Central memory CD8-positive, alpha-beta T cell (primary cell): Measurements from ENCODE around the gene FARP2.

Experiments
- ATAC-seq: fragments of 150-1000 bp; cut with Tn5 transposase; replicated peaks from 2 replicates; pipeline ENCODE4 v1.10.0; 2022; ENCODE audit warnings: mild to moderate bottlenecking, moderate FRiP score, moderate number of reproducible peaks; ENCODE audit not compliant: poor library complexity, severe bottlenecking; ENCODE audit errors: extremely low read depth
- DNase-seq, 2 donors: peaks; one replicate each; pipeline ENCODE4 v3.0.0; 2021; ENCODE audit warnings: low spot score in 2 of 2
- H3K27ac Mint-ChIP-seq: one replicate; pipeline ENCODE4 v1.8.0; 2022; ENCODE audit warnings: low read depth, mild to moderate bottlenecking, moderate library complexity, mixed read lengths
- H3K27me3 Mint-ChIP-seq: one replicate; pipeline ENCODE4 v1.8.0; 2022; ENCODE audit warnings: mixed read lengths
- H3K36me3 Mint-ChIP-seq: one replicate; pipeline ENCODE4 v1.8.0; 2022; ENCODE audit warnings: mild to moderate bottlenecking, moderate library complexity, mixed read lengths; ENCODE audit not compliant: insufficient read depth
- H3K4me1 Mint-ChIP-seq: one replicate; pipeline ENCODE4 v1.8.0; 2022; ENCODE audit warnings: mixed read lengths
- H3K4me3 Mint-ChIP-seq: one replicate; pipeline ENCODE4 v1.8.0; 2022; ENCODE audit warnings: mild to moderate bottlenecking, moderate library complexity, mixed read lengths
- H3K9me3 Mint-ChIP-seq: one replicate; pipeline ENCODE4 v1.8.0; 2022; ENCODE audit warnings: mixed read lengths

Gene FARP2

GRCh38 chr2:241481687-241482086 lies 125.6 kb downstream of the FARP2 start:
- Mint-ChIP-seq H3K9me3 (no peaks in the 10 kb centered on the region), H3K27me3 (no peaks in the 10 kb centered on the region), H3K4me3 (no peak overlapping the region), H3K4me1 (no peaks in the 10 kb centered on the region), H3K36me3 (peaks cover 2% of the 10 kb centered on the region), H3K27ac (no peak overlapping the region)
- DNase-seq, result no peak
- ATAC-seq, result no peak

GRCh38 chr2:241482126-241482955 lies 126.3 kb downstream of the FARP2 start:
- ATAC-seq, result no peak
- H3K27ac Mint-ChIP-seq, result no peak overlapping the region
- H3K4me1 Mint-ChIP-seq, result no peaks in the 10 kb centered on the region
- no peaks in the 10 kb centered on the region for H3K9me3 Mint-ChIP-seq
- H3K4me3 Mint-ChIP-seq, result no peak overlapping the region
- DNase-seq, result no peak
- peaks cover 4% of the 10 kb centered on the region for H3K36me3 Mint-ChIP-seq
- no peaks in the 10 kb centered on the region for H3K27me3 Mint-ChIP-seq

GRCh38 chr2:241483305-241483704 lies 127.2 kb downstream of the FARP2 start:
- H3K9me3 Mint-ChIP-seq, result no peaks in the 10 kb centered on the region
- H3K4me3 Mint-ChIP-seq, result no peak overlapping the region
- peaks cover 4% of the 10 kb centered on the region for H3K36me3 Mint-ChIP-seq
- ATAC-seq, result no peak
- H3K27me3 Mint-ChIP-seq, result no peaks in the 10 kb centered on the region
- no peaks in the 10 kb centered on the region for H3K4me1 Mint-ChIP-seq
- DNase-seq, result no peak
- H3K27ac Mint-ChIP-seq, result no peak overlapping the region

DNA sequence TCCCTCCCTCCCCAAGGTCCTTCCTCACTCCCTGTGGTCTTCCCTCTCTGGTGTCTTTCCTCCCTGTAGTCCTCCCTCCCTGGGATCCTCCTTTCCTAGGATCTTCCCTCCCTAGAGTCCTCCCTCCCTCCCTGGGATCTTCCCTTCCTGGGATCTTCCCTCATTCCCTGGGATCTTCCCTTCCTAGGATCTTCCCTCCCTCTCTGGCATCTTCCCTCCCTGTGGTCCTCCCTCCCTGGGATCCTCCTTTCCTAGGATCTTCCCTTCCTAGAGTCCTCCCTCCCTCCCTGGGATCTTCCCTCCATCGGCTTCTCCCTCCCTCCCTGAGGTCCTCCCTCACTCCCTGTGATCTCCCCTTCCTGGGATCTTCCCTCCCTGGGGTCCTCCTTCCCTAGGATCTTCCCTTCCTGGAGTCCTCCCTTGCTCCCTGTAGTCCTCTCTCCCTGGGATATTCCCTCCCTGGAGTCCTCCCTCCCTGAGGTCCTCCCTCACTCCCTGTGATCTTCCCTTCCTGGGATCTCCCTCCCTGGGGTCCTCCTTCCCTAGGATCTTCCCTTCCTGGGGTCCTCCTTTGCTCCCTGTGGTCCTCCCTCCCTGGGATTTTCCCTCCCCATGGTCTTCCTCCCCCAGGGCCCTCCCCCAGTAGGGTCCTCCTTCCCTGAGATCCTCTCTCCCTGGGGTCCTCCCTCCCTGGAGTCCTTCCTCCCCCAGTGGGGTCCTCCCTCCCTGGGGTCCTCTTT lies 129.3 kb downstream of the FARP2 start:
- no peak for DNase-seq
- H3K27me3 Mint-ChIP-seq, result no peaks in the 10 kb centered on the region
- peaks cover 2% of the 10 kb centered on the region for H3K36me3 Mint-ChIP-seq

GRCh38 chr2:241489088-241489487 lies 133.0 kb downstream of the FARP2 start:
- Mint-ChIP-seq H3K27me3 (no peaks in the 10 kb centered on the region), H3K4me3 (no peak overlapping the region), H3K9me3 (no peaks in the 10 kb centered on the region), H3K4me1 (no peaks in the 10 kb centered on the region), H3K36me3 (peaks cover 2% of the 10 kb centered on the region), H3K27ac (no peak overlapping the region)
- DNase-seq, result no peak
- ATAC-seq, result no peak

More for the DNA sequence above, 129.3 kb downstream of the FARP2 start:
- Mint-ChIP-seq H3K9me3 (no peaks in the 10 kb centered on the region), H3K27ac (no peak overlapping the region), H3K4me1 (no peaks in the 10 kb centered on the region), H3K4me3 (no peak overlapping the region)
- no peak for ATAC-seq

- no peak overlapping the region for H3K27ac Mint-ChIP-seq
These were observed 133.9 kb downstream of the FARP2 start for GRCh38 chr2:241489733-241490680.

DNA sequence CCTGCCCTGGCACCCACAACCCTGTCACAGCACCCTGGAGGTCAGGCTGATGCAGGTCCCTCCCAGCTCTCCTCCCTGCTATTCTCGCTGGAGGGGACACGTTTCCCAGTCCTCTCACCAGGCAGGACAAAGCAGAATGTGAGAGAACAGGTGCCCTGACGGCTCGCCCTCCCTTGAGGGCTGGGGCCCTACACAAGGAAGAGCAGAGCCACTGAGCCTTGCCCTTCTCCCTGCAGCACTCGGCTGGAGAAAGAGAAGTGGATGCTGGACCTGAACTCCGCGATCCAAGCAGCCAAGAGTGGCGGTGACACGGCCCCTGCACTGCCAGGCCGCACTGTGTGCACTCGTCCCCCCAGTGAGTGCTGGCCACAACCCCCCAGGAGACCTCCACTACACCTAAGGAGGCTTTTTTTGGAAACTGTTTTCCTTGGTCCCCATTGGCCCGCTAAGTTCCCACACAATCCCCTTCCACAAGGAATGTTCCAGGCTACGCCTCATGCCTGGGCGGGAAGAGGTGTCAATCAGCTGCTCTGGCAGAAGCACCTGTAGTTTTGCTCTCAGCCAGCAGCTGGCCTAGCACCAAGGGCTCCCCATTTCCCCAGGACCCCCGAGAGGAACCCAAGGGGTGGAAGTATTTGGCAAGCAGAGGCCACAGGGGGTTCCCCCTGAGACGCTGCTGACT lies 134.9 kb downstream of the FARP2 start:
- DNase-seq (no peak), ATAC-seq (no peak)
- no peaks in the 10 kb centered on the region for H3K27me3 Mint-ChIP-seq
- no peaks in the 10 kb centered on the region for H3K4me1 Mint-ChIP-seq
- H3K4me3 Mint-ChIP-seq, result no peak overlapping the region
- peaks cover 5% of the 10 kb centered on the region for H3K36me3 Mint-ChIP-seq
- H3K9me3 Mint-ChIP-seq, result no peaks in the 10 kb centered on the region
- H3K27ac Mint-ChIP-seq, result peak overlapping the region; percentile 13

More at GRCh38 chr2:241489733-241490680, 133.9 kb downstream of the FARP2 start:
- H3K4me1 Mint-ChIP-seq, result no peaks in the 10 kb centered on the region
- ATAC-seq, result no peak
- H3K9me3 Mint-ChIP-seq, result no peaks in the 10 kb centered on the region
- peaks cover 5% of the 10 kb centered on the region for H3K36me3 Mint-ChIP-seq
- no peaks in the 10 kb centered on the region for H3K27me3 Mint-ChIP-seq
- H3K4me3 Mint-ChIP-seq, result no peak overlapping the region
- DNase-seq, result no peak

DNA sequence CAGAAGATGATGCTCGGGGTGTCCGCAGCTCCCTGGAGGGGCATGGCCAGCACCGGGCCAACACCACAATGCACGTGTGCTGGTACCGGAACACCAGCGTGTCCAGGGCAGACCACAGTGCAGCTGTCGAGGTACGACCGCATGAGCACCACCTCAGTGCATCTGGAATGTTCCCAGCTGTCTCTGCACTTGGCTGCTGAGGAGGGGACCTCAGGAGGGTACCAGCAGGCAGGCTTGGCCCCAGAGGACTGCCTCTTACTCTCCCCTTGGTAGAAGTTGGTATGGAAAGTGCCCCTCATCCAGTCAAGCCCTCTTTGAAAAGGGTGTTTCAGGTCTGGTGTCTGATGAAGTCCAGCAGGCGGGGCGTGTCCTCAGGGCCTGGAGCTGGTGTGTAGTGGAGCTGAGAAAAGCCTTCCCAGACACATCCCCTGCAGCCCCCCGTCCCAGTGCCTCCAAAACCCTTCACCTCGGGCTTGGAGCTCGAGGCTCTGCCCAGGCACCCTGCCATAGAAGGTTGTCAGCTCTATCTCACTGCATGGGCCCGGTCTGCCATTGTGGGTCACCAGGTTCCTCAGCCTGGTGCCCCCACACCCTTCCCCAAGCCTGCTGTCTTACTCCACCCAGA lies 135.6 kb downstream of the FARP2 start:
- peaks cover 5% of the 10 kb centered on the region for H3K36me3 Mint-ChIP-seq
- ATAC-seq (no peak), DNase-seq (no peak)
- H3K27me3 Mint-ChIP-seq, result no peaks in the 10 kb centered on the region
- H3K27ac Mint-ChIP-seq, result no peak overlapping the region
- H3K9me3 Mint-ChIP-seq, result no peaks in the 10 kb centered on the region
- H3K4me3 Mint-ChIP-seq, result no peak overlapping the region
- no peaks in the 10 kb centered on the region for H3K4me1 Mint-ChIP-seq

GRCh38 chr2:241492174-241492565 lies 136.1 kb downstream of the FARP2 start:
- no peaks in the 10 kb centered on the region for H3K27me3 Mint-ChIP-seq
- DNase-seq (no peak), ATAC-seq (no peak)
- H3K4me1 Mint-ChIP-seq, result no peaks in the 10 kb centered on the region
- no peak overlapping the region for H3K4me3 Mint-ChIP-seq
- H3K36me3 Mint-ChIP-seq, result peaks cover 3% of the 10 kb centered on the region
- no peak overlapping the region for H3K27ac Mint-ChIP-seq
- H3K9me3 Mint-ChIP-seq, result no peaks in the 10 kb centered on the region

DNA sequence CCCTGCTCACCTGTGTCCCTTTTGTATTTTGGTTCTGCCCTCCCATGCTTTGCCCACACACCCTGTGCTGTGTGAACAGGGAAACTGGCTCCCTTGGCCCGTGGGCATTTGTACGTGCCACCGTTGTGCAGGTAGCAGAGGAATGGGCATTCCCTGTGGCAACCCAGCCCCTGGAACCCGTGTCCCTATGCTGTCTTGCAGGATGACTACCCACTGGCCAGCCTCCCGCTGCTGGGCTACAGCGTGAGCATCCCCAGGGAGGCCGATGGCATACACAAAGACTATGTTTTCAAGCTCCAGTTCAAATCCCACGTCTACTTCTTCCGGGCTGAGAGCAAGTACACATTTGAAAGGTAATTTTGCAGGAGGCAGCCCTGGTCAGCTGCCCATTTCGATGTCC lies 137.0 kb downstream of the FARP2 start:
- Mint-ChIP-seq H3K27ac (no peak overlapping the region), H3K4me1 (no peaks in the 10 kb centered on the region)

DNA sequence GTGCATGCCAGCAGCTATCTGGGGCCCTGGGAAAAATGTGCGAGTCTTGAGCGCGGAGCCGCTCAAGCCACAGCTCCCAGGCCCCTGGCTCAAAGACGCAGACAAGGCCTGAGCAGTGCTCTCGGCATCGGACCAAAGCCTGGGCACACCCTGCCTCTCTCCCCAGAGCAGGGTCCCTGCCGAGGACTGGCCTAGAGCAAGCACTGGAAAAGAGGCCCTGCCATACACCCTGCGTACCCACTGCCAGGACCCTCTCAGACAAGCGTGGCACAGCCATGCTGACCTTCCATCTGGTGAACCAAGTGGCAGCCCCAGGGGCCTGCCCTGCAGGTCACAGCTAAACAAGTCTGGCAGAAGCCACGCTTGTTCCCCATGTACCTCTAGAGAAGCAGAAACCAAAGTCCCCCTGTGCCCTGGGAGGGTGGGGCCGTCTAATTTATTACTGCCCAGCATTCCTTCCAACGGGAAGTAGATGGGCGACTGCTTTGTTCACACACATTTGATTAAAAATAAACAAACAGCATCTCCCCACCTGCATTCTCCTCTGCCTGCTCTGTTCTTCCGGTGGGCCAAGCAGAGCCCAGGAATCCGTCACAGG lies 138.3 kb downstream of the FARP2 start:
- Mint-ChIP-seq H3K27me3 (no peaks in the 10 kb centered on the region), H3K36me3 (peaks cover 5% of the 10 kb centered on the region), H3K9me3 (no peaks in the 10 kb centered on the region), H3K27ac (no peak overlapping the region), H3K4me3 (no peak overlapping the region), H3K4me1 (no peaks in the 10 kb centered on the region)
- ATAC-seq (no peak), DNase-seq (no peak)

More for the DNA sequence above, 137.0 kb downstream of the FARP2 start:
- no peaks in the 10 kb centered on the region for H3K27me3 Mint-ChIP-seq
- DNase-seq (no peak), ATAC-seq (no peak)
- peaks cover 3% of the 10 kb centered on the region for H3K36me3 Mint-ChIP-seq
- no peak overlapping the region for H3K4me3 Mint-ChIP-seq
- H3K9me3 Mint-ChIP-seq, result no peaks in the 10 kb centered on the region
